Dermis blood vessel endothelial cell (primary cell): ENCODE results near the gene TEX52. TPM values are rescaled to one million over a fixed set of nuclear protein-coding genes. Genes with fewer than 3 reads are reported as not detected.

Experiments used
- total RNA-seq: library from RNA; depleted of rRNA; stranded (reverse); fragments of >200 nt; gene quantifications from 2 replicates; pipeline ENCODE4 v1.2.3, GENCODE V29; 2014

The TEX52 gene
- total RNA-seq, 1 donor from 2014 or later = not detected

Other genes with a start within 250 kb of the TEX52 start
- 47.5 and 72.3 TPM in 2 replicates for gene FKBP4, start 62.1 kb downstream of the TEX52 start, total RNA-seq
- gene ITFG2, start 44.4 kb downstream of the TEX52 start, total RNA-seq = 17.2 and 19.7 TPM in 2 replicates
- gene NRIP2, start 22.0 kb downstream of the TEX52 start, total RNA-seq = not detected in 2 replicates
- 4.1 and 32.9 TPM in 2 replicates for gene FOXM1, start 20.1 kb upstream of the TEX52 start, total RNA-seq
- gene RHNO1, start 20.2 kb upstream of the TEX52 start, total RNA-seq = 23.3 and 25.8 TPM in 2 replicates
- 18.4 and 24.0 TPM in 2 replicates for gene TULP3, start 33.9 kb upstream of the TEX52 start, total RNA-seq
- gene TEAD4, start 102.4 kb upstream of the TEX52 start, total RNA-seq = 24.7 and 36.2 TPM in 2 replicates
- gene TSPAN9, start 220.3 kb upstream of the TEX52 start, total RNA-seq = 70.8 and 125 TPM in 2 replicates